ENCODE data around the gene SMARCAL1.

Gene SMARCAL1

GRCh38 chr2:216428618-216429350 lies 16.5 kb downstream of the SMARCAL1 start:
- DNase-seq (ENCODE audit: low spot score): no peak

- DNase-seq (ENCODE audit: low spot score): no peak
Measured at GRCh38 chr2:216429428-216429827, 17.1 kb downstream of the SMARCAL1 start.

- no peak for DNase-seq (ENCODE audit: low spot score)
Measured at GRCh38 chr2:216430811-216431530, 18.7 kb downstream of the SMARCAL1 start.

GRCh38 chr2:216431531-216431856 lies 19.2 kb downstream of the SMARCAL1 start:
- no peak for DNase-seq (ENCODE audit: low spot score)

- DNase-seq (ENCODE audit: low spot score): no peak
Measured at GRCh38 chr2:216436383-216436782, 24.1 kb downstream of the SMARCAL1 start.

GRCh38 chr2:216441308-216442010 lies 29.2 kb downstream of the SMARCAL1 start:
- DNase-seq (ENCODE audit: low spot score): no peak

GRCh38 chr2:216445501-216445900 lies 33.2 kb downstream of the SMARCAL1 start:
- no peak for DNase-seq (ENCODE audit: low spot score)

- no peak for DNase-seq (ENCODE audit: low spot score)
Measured at GRCh38 chr2:216446343-216446742, 34.1 kb downstream of the SMARCAL1 start.

GRCh38 chr2:216447293-216447692 lies 35.0 kb downstream of the SMARCAL1 start:
- no peak for DNase-seq (ENCODE audit: low spot score)

GRCh38 chr2:216448829-216449228 lies 36.5 kb downstream of the SMARCAL1 start:
- DNase-seq (ENCODE audit: low spot score): no peak

GRCh38 chr2:216450346-216450745 lies 38.1 kb downstream of the SMARCAL1 start:
- DNase-seq (ENCODE audit: low spot score): no peak

- no peak for DNase-seq (ENCODE audit: low spot score)
Measured at GRCh38 chr2:216450784-216451183, 38.5 kb downstream of the SMARCAL1 start.

GRCh38 chr2:216453955-216454614 lies 41.8 kb downstream of the SMARCAL1 start:
- DNase-seq (ENCODE audit: low spot score): no peak

- no peak for DNase-seq (ENCODE audit: low spot score)
Measured at GRCh38 chr2:216463148-216463547, 50.9 kb downstream of the SMARCAL1 start.

- no peak for DNase-seq (ENCODE audit: low spot score)
Measured at GRCh38 chr2:216464104-216464720, 51.9 kb downstream of the SMARCAL1 start.

- no peak for DNase-seq (ENCODE audit: low spot score)
Measured at GRCh38 chr2:216465579-216466195, 53.4 kb downstream of the SMARCAL1 start.

GRCh38 chr2:216467845-216468244 lies 55.6 kb downstream of the SMARCAL1 start:
- DNase-seq (ENCODE audit: low spot score): no peak

- no peak for DNase-seq (ENCODE audit: low spot score)
Measured at GRCh38 chr2:216469661-216470060, 57.4 kb downstream of the SMARCAL1 start.

GRCh38 chr2:216473187-216473586 lies 60.9 kb downstream of the SMARCAL1 start:
- no peak for DNase-seq (ENCODE audit: low spot score)

GRCh38 chr2:216474925-216475670 lies 62.8 kb downstream of the SMARCAL1 start:
- no peak for DNase-seq (ENCODE audit: low spot score)

GRCh38 chr2:216475767-216476166 lies 63.5 kb downstream of the SMARCAL1 start:
- DNase-seq (ENCODE audit: low spot score): no peak

All from RKO (cell line).